Peyer's patch (tissue), 4 donors: ENCODE data around the gene DOCK1. TPM values are rescaled to one million over a fixed set of nuclear protein-coding genes. Genes with fewer than 3 reads are reported as not detected.
"Not testable (repeated sequence)": the region's sequence is repeated elsewhere in the genome, so short reads cannot be mapped to it uniquely, and the experiment has no call there.

Source experiments
- DNase-seq, 3 donors: peaks; one replicate each; pipeline ENCODE4 v3.0.0-alpha.2; 2017 to 2019
- H3K27ac ChIP-seq, 4 donors: fragments of 200-600 bp; sonication (generic); one replicate each; pipeline ENCODE4 v1.5.1; 2016 to 2019
- H3K27me3 ChIP-seq, 2 donors: fragments of 200-600 bp; sonication (generic); one replicate each; pipeline ENCODE4 v1.5.1; 2019
- H3K36me3 ChIP-seq, 3 donors: fragments of 200-600 bp; sonication (generic); one replicate each; pipeline ENCODE4 v1.5.1; 2016 to 2019
- H3K4me1 ChIP-seq, 4 donors: fragments of 200-600 bp; sonication (generic); one replicate each; pipeline ENCODE4 v1.5.1; 2016 to 2019
- H3K4me3 ChIP-seq, 4 donors: fragments of 200-600 bp; sonication (generic); 1 replicate in 3 of 4; 2 replicates in 1 of 4; pipeline ENCODE4 v1.5.1; 2016 to 2019; ENCODE audit warnings: mild to moderate bottlenecking in 1 of 4
- H3K9me3 ChIP-seq, 4 donors: fragments of 200-600 bp; sonication (generic); one replicate each; pipeline ENCODE4 v1.5.1; 2016 to 2019; ENCODE audit warnings: mild to moderate bottlenecking in 1 of 4
- POLR2A ChIP-seq, 2 donors: fragments of 450-650 bp; IDR thresholded peaks; one replicate each; pipeline ENCODE4 v1.5.1; 2017; ENCODE audit warnings: antibody characterized with exemption in 2 of 2, mild to moderate bottlenecking in 2 of 2, moderate library complexity in 2 of 2
- total RNA-seq, 4 donors: library from RNA; depleted of rRNA; stranded (reverse); fragments of >200 nt; gene quantifications; one replicate each; pipeline ENCODE4 v1.1.0, GENCODE V29; 2016
- TF ChIP-seq, protein P1 (sequence below), 6 experiments: fragments of 450-650 bp in 4 of 6; fragments of 200-600 bp in 2 of 6; sonication (generic) in 1 of 6; IDR thresholded peaks; one replicate each; pipeline ENCODE4 v1.5.1; 2017 to 2019; ENCODE audit warnings: antibody characterized with exemption in 6 of 6, mild to moderate bottlenecking in 3 of 6, moderate library complexity in 1 of 6

The DOCK1 gene
- total RNA-seq, 4 donors from 2014 or later, result 42.0 to 117 (median 92.2) TPM

DNA sequence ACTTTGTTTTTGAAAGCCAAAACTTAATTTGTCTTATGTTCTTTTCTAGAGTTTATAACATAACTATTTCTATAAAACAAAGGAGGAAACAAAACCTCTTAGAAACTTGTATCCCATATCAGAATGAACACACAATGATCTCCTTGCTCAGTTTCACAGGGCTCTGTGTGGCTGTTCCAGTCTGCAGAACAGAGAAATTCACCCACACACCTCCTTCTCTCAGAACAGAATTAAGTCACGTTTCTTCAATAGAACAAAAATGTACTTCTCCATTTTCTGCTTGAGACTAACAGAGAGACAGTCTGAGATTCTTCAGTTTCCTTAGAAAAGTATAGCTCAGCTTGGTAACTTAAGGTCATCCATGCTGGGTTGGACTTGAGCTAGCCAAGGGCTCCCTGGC is 15.8 kb upstream of the DOCK1 start:
- Histone ChIP-seq H3K4me3 (no peak overlapping the region), H3K27me3 (no peaks in the 10 kb centered on the region), H3K9me3 (no peaks in the 10 kb centered on the region), H3K36me3 (no peaks in the 10 kb centered on the region), H3K4me1 (no peaks in the 10 kb centered on the region), H3K27ac (no peak overlapping the region)
- DNase-seq, result no peak
- TF ChIP-seq, protein P1, sequence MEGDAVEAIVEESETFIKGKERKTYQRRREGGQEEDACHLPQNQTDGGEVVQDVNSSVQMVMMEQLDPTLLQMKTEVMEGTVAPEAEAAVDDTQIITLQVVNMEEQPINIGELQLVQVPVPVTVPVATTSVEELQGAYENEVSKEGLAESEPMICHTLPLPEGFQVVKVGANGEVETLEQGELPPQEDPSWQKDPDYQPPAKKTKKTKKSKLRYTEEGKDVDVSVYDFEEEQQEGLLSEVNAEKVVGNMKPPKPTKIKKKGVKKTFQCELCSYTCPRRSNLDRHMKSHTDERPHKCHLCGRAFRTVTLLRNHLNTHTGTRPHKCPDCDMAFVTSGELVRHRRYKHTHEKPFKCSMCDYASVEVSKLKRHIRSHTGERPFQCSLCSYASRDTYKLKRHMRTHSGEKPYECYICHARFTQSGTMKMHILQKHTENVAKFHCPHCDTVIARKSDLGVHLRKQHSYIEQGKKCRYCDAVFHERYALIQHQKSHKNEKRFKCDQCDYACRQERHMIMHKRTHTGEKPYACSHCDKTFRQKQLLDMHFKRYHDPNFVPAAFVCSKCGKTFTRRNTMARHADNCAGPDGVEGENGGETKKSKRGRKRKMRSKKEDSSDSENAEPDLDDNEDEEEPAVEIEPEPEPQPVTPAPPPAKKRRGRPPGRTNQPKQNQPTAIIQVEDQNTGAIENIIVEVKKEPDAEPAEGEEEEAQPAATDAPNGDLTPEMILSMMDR (IDR thresholded peaks at IDR 0.05), result no peak
- no peak for TF ChIP-seq POLR2A (IDR thresholded peaks at IDR 0.05)

- not testable (repeated sequence) for H3K4me3 ChIP-seq, DNase-seq, H3K36me3 ChIP-seq, H3K4me1 ChIP-seq, H3K27ac ChIP-seq, H3K27me3 ChIP-seq, H3K9me3 ChIP-seq
These were observed 14.4 kb upstream of the DOCK1 start for GRCh38 chr10:126890797-126891196.

DNA sequence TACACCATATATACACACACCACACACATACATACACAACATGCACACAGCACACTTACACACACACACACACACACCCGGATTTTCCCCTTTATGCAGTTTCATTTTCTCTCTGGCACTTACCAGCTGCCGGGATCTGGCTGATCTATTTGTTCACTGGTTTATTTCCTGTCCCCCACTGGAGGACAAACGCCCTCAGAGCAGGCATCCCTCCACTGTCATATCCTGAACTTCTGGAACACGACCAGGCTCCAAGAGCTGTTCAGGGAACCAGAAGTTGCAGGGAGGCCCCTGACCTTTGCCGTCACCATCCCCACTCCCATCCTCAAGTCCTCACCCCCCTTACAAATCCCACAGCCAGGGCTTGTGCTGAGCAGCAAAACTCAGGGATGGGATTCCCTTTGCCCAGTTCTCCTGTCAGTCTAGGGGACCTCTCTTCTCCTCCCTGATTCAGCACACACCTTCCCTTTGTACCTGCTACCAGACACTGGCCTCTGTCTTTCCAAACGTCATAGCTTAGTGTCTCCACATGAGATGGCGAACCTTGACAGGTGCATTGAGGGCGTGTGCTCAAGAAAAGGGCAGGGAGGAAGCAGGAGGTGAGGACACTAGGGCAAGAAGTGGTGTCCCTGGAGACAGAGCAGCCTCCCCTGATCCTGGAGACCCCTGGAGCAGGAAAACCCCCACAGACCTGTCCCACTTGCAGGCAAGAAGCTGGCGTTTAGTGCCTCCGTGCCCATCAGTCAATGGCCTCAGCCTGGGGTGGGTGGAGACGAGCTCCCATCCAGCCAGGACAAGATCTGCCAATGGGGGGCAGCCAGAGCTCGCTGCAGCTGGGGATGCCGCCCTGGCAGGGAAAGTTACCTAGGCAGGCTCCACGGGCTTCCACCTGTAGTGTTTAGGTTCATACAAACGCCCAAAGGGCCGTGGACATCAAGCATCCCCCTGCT is 12.7 kb upstream of the DOCK1 start:
- Histone ChIP-seq H3K36me3 (no peaks in the 10 kb centered on the region), H3K27me3 (no peaks in the 10 kb centered on the region), H3K27ac (no peak overlapping the region), H3K4me3 (no peak overlapping the region), H3K9me3 (peaks cover 0 to 1% (median 0%) of the 10 kb centered on the region in 4 donors), H3K4me1 (no peaks in the 10 kb centered on the region)
- no peak for DNase-seq
- TF ChIP-seq, protein P1 (IDR thresholded peaks at IDR 0.05), result no peak
- no peak for TF ChIP-seq POLR2A (IDR thresholded peaks at IDR 0.05)

DNA sequence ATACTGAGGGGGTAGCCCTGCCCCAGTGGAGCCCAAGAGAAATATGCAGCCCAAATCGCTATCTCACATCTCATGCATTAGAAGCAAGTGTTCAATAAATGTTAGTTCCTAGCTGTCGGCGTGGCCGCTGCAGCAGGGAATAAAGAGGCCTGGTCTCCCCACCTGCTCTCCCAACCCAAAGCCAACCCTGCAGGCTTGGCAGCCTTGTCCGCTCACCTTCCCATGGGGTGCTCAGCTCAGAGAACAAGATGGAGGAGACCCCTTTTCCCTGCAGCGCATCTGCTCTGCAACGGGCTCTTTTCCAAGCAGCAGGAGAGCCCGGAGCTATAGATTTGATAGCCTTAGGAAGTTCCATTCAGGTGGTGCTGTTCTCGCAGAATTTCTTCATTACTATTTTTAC is 12.0 kb upstream of the DOCK1 start:
- DNase-seq, result no peak

GRCh38 chr10:126893841-126894240 is 11.4 kb upstream of the DOCK1 start:
- no peaks in the 10 kb centered on the region for H3K27me3 ChIP-seq
- no peaks in the 10 kb centered on the region for H3K4me1 ChIP-seq
- H3K4me3 ChIP-seq, result no peak overlapping the region
- no peak overlapping the region for H3K27ac ChIP-seq
- DNase-seq, result peak in 1 of 3 donors; percentile 34
- H3K36me3 ChIP-seq, result no peaks in the 10 kb centered on the region
- no peak for TF ChIP-seq POLR2A (IDR thresholded peaks at IDR 0.05)
- TF ChIP-seq, protein P1 (IDR thresholded peaks at IDR 0.05), result no peak
- peaks cover 0 to 11% (median under 1%) of the 10 kb centered on the region in 4 donors for H3K9me3 ChIP-seq

More for the DNA sequence above, 12.0 kb upstream of the DOCK1 start:
- TF ChIP-seq, protein P1 (IDR thresholded peaks at IDR 0.05), result no peak
- no peak for TF ChIP-seq POLR2A (IDR thresholded peaks at IDR 0.05)
- Histone ChIP-seq H3K4me1 (no peaks in the 10 kb centered on the region), H3K27ac (no peak overlapping the region), H3K4me3 (no peak overlapping the region), H3K27me3 (no peaks in the 10 kb centered on the region), H3K9me3 (peaks cover 0 to 8% (median 0%) of the 10 kb centered on the region in 4 donors), H3K36me3 (no peaks in the 10 kb centered on the region)

- no peak for DNase-seq
- Histone ChIP-seq H3K4me1 (no peaks in the 10 kb centered on the region), H3K27ac (no peak overlapping the region), H3K27me3 (no peaks in the 10 kb centered on the region), H3K36me3 (no peaks in the 10 kb centered on the region), H3K4me3 (no peak overlapping the region), H3K9me3 (peaks cover 0 to 11% (median 2%) of the 10 kb centered on the region in 4 donors)
- no peak for TF ChIP-seq POLR2A (IDR thresholded peaks at IDR 0.05)
- TF ChIP-seq, protein P1 (IDR thresholded peaks at IDR 0.05), result no peak
These were observed 9.9 kb upstream of the DOCK1 start for GRCh38 chr10:126895214-126895781.
